ENCODE data around the gene SLC44A4. TPM values are rescaled to one million over a fixed set of nuclear protein-coding genes. Genes with fewer than 3 reads are reported as not detected.
A peak's percentile ranks its signal among the peaks of the same experiment; 100 is the strongest.

The SLC44A4 gene
- polyA plus RNA-seq, 1 donor (not counting 4 experiments of a cell fraction or from before 2014, with no cell fraction given): 0.25 TPM

- Histone ChIP-seq H3K9me3 (ENCODE audit: control insufficient read depth, low read depth, low read length) (no peaks in the 10 kb centered on the region), H3K36me3 (ENCODE audit: control insufficient read depth in 2 of 2, extremely low read depth in 1 of 2, insufficient read depth in 2 of 2, low read length in 2 of 2) (peaks cover 0 to 1% of the 10 kb centered on the region in 2 experiments), H2AFZ (ENCODE audit: control insufficient read depth, low read length) (no peak overlapping the region), H3K27me3 (ENCODE audit: control insufficient read depth, extremely low read depth, insufficient read depth, low read length) (no peaks in the 10 kb centered on the region), H3K4me3 (ENCODE audit: control insufficient read depth in 2 of 3, extremely low read depth in 1 of 3, insufficient read depth in 2 of 3, low read depth in 1 of 3, low read length in 3 of 3) (peak overlapping the region; percentile 57 to 78 (median 71)), H3K79me2 (ENCODE audit: control insufficient read depth, insufficient read depth, low read length) (no peaks in the 10 kb centered on the region), H3K4me2 (ENCODE audit: control insufficient read depth, extremely low read depth, insufficient read depth, low read depth, low read length) (peak overlapping the region; percentile 85), H3K9me1 (ENCODE audit: control insufficient read depth, extremely low read depth, insufficient read depth, low read length) (no peaks in the 10 kb centered on the region), H3K9ac (ENCODE audit: control insufficient read depth, extremely low read depth, insufficient read depth, low read length) (peak overlapping the region; percentile 63), H3K27ac (ENCODE audit: control insufficient read depth, insufficient read depth, low read length) (no peak overlapping the region), H3K4me1 (ENCODE audit: control insufficient read depth, extremely low read depth, insufficient read depth, low read length) (peaks cover 13% of the 10 kb centered on the region), H4K20me1 (ENCODE audit: control insufficient read depth, extremely low read depth, insufficient read depth, low read length) (no peaks in the 10 kb centered on the region)
- dilution Hi-C loops (cut with MboI; ENCODE audit: extremely low pct_ligation_motif_present, low sequenced_read_pairs): no loop called here
- FAIRE-seq (no peak), DNase-seq (ENCODE audit: low read depth, low spot score) (no peak)
- no peak for TF ChIP-seq EZH2 (IDR thresholded peaks at IDR 0.05; ENCODE audit: low read length)
- TF ChIP-seq CTCF (optimal IDR thresholded peaks at IDR 0.05 in 1 of 3, IDR thresholded peaks at IDR 0.05 in 1 of 3, conservative IDR thresholded peaks at IDR 0.05 in 1 of 3; ENCODE audit: extremely low read depth in 1 of 3, insufficient read depth in 2 of 3, low read length in 3 of 3): no peak
Measured at GRCh38 chr6:31901415-31901952, 22.7 kb upstream of the SLC44A4 start.

GRCh38 chr6:31900917-31901414 is 22.2 kb upstream of the SLC44A4 start:
- peak overlapping the region; percentile 37 to 71 (median 57) for H3K4me3 ChIP-seq (ENCODE audit: control insufficient read depth in 2 of 3, extremely low read depth in 1 of 3, insufficient read depth in 2 of 3, low read depth in 1 of 3, low read length in 3 of 3)
- H3K4me1 ChIP-seq (ENCODE audit: control insufficient read depth, extremely low read depth, insufficient read depth, low read length): peaks cover 13% of the 10 kb centered on the region
- no peaks in the 10 kb centered on the region for H3K79me2 ChIP-seq (ENCODE audit: control insufficient read depth, insufficient read depth, low read length)
- no peaks in the 10 kb centered on the region for H3K9me3 ChIP-seq (ENCODE audit: control insufficient read depth, low read depth, low read length)
- dilution Hi-C loops (cut with MboI; ENCODE audit: extremely low pct_ligation_motif_present, low sequenced_read_pairs): no loop called here
- no peak overlapping the region for H3K27ac ChIP-seq (ENCODE audit: control insufficient read depth, insufficient read depth, low read length)
- H3K27me3 ChIP-seq (ENCODE audit: control insufficient read depth, extremely low read depth, insufficient read depth, low read length): no peaks in the 10 kb centered on the region
- no peak for FAIRE-seq
- H3K9me1 ChIP-seq (ENCODE audit: control insufficient read depth, extremely low read depth, insufficient read depth, low read length): no peaks in the 10 kb centered on the region
- no peaks in the 10 kb centered on the region for H4K20me1 ChIP-seq (ENCODE audit: control insufficient read depth, extremely low read depth, insufficient read depth, low read length)
- peaks cover 1 to 2% of the 10 kb centered on the region in 2 experiments for H3K36me3 ChIP-seq (ENCODE audit: control insufficient read depth in 2 of 2, extremely low read depth in 1 of 2, insufficient read depth in 2 of 2, low read length in 2 of 2)
- DNase-seq (ENCODE audit: low read depth, low spot score): no peak
- TF ChIP-seq EZH2 (IDR thresholded peaks at IDR 0.05; ENCODE audit: low read length): no peak
- peak in 1 of 3 experiments; percentile 1 for TF ChIP-seq CTCF (optimal IDR thresholded peaks at IDR 0.05 in 1 of 3, IDR thresholded peaks at IDR 0.05 in 1 of 3, conservative IDR thresholded peaks at IDR 0.05 in 1 of 3; ENCODE audit: extremely low read depth in 1 of 3, insufficient read depth in 2 of 3, low read length in 3 of 3)
- no peak overlapping the region for H3K9ac ChIP-seq (ENCODE audit: control insufficient read depth, extremely low read depth, insufficient read depth, low read length)
- peak overlapping the region; percentile 85 for H3K4me2 ChIP-seq (ENCODE audit: control insufficient read depth, extremely low read depth, insufficient read depth, low read depth, low read length)
- no peak overlapping the region for H2AFZ ChIP-seq (ENCODE audit: control insufficient read depth, low read length)
